Memory B cell (primary cell): Measurements from ENCODE around the gene ZEB2.

Source experiments
- ATAC-seq: fragments of 150-1000 bp; cut with Tn5 transposase; 2 replicates; pipeline ENCODE4 v1.10.0; 2021; ENCODE audit warnings: low read depth, mild to moderate bottlenecking, moderate library complexity
- DNase-seq, 2 donors: peaks; one replicate each; pipeline ENCODE4 v3.0.0; 2022; ENCODE audit warnings: low spot score in 2 of 2
- H3K27ac Mint-ChIP-seq: one replicate; pipeline ENCODE4 v1.8.0; 2022; ENCODE audit warnings: mild to moderate bottlenecking, moderate library complexity, mixed read lengths
- H3K27me3 Mint-ChIP-seq: one replicate; pipeline ENCODE4 v1.8.0; 2022; ENCODE audit warnings: mixed read lengths
- H3K36me3 Mint-ChIP-seq: one replicate; pipeline ENCODE4 v1.8.0; 2022; ENCODE audit warnings: mild to moderate bottlenecking, mixed read lengths
- H3K4me1 Mint-ChIP-seq: one replicate; pipeline ENCODE4 v1.8.0; 2022; ENCODE audit warnings: mixed read lengths
- H3K4me3 Mint-ChIP-seq: one replicate; pipeline ENCODE4 v1.8.0; 2022; ENCODE audit warnings: mild to moderate bottlenecking, moderate library complexity, mixed read lengths
- H3K9me3 Mint-ChIP-seq: one replicate; pipeline ENCODE4 v1.8.0; 2022; ENCODE audit warnings: mixed read lengths

The ZEB2 gene

GRCh38 chr2:144519934-144520731 is at the start of gene ZEB2:
Gene ZEB2, minus strand, starts transcription at chr2:144520119. Its CDS starts 2,769 bp downstream, at chr2:144517350.
- ATAC-seq (peak; percentile 49), DNase-seq (peak in 1 of 2 donors; percentile 49)
- Mint-ChIP-seq H3K27me3 (peaks cover 5% of the 10 kb centered on the region), H3K4me1 (peaks cover 30% of the 10 kb centered on the region), H3K9me3 (no peaks in the 10 kb centered on the region), H3K4me3 (peak within 1 kb of the TSS; percentile 62), H3K27ac (no peak within 1 kb of the TSS), H3K36me3 (peaks cover 6% of the 10 kb centered on the region)

- peaks cover 3% of the 10 kb centered on the region for H3K27me3 Mint-ChIP-seq
- H3K4me3 Mint-ChIP-seq: no peak overlapping the region
- H3K36me3 Mint-ChIP-seq: no peaks in the 10 kb centered on the region
- H3K27ac Mint-ChIP-seq: no peak overlapping the region
- H3K4me1 Mint-ChIP-seq: peaks cover 6% of the 10 kb centered on the region
- DNase-seq: no peak
- H3K9me3 Mint-ChIP-seq: no peaks in the 10 kb centered on the region
- ATAC-seq: no peak
Measured at GRCh38 chr2:144567745-144568144, 47.8 kb upstream of the ZEB2 start.

DNA sequence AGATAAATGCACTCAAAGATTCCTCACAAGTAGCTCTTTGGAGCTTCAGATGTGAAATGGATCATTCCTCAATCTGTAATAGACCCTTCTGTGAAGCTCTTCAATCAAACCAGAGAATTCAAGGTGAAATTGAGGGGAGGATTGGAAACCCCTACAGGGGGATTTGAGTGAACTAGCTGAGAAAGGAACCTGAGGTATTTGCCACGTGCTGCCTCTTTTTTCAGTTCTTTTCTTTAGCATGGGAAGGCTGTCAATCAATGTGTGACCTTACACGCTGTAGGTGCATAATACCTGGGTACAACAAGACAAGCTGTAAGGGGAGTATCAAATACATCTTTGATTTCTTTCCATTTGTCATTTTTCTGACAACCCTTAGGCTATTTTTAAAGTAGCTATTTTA is 46.5 kb upstream of the ZEB2 start:
- ATAC-seq (no peak), DNase-seq (no peak)
- H3K27me3 Mint-ChIP-seq: peaks cover 3% of the 10 kb centered on the region
- no peaks in the 10 kb centered on the region for H3K36me3 Mint-ChIP-seq
- no peak overlapping the region for H3K27ac Mint-ChIP-seq
- no peaks in the 10 kb centered on the region for H3K9me3 Mint-ChIP-seq
- no peak overlapping the region for H3K4me3 Mint-ChIP-seq
- H3K4me1 Mint-ChIP-seq: peaks cover 9% of the 10 kb centered on the region

DNA sequence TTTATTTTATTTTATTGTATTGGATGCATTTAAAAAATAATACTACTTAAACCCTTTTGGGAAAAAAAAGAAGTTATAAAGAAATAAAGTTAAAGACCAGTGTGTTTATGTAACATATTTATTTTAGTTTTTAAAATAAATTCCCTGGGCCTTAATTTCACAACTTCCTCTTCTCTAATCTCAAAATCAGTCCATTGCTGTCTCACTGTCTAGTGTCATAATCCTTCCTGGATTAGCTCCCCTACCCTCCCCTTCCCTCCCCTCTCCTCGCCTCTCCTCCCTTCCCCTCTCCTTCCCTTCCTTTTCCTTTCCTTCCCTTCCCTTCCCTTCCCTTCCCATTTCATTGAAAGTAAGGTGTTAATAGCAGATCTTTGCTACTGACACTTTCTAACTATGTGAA is 40.3 kb upstream of the ZEB2 start:
- no peak overlapping the region for H3K4me3 Mint-ChIP-seq

GRCh38 chr2:144559681-144560080 is 39.8 kb upstream of the ZEB2 start:
- H3K4me3 Mint-ChIP-seq: no peak overlapping the region

More for the DNA sequence above, 40.3 kb upstream of the ZEB2 start:
- DNase-seq (no peak), ATAC-seq (no peak)
- Mint-ChIP-seq H3K27me3 (peaks cover 8% of the 10 kb centered on the region), H3K9me3 (no peaks in the 10 kb centered on the region), H3K36me3 (no peaks in the 10 kb centered on the region), H3K27ac (no peak overlapping the region), H3K4me1 (peaks cover 8% of the 10 kb centered on the region)

DNA sequence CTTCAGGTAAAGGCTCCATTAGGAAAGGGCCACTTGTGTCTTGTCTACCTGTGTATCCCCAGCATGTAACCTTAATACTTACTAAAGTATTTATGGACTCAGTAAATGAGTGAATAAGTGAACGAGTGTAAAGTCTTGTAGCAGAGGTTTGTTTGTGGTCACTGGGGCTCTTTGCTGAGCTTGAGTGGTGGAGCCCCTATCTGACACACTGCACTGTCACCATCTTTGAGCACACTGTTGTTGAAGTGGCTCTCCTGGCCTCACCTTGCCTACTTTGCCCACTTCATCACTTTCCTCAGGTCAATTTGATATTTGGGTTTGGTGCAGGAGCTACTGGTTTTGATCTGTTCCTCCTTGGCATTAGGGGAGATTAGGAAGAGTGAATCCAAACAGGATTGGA is 39.3 kb upstream of the ZEB2 start:
- H3K27ac Mint-ChIP-seq: no peak overlapping the region
- H3K4me3 Mint-ChIP-seq: no peak overlapping the region
- H3K27me3 Mint-ChIP-seq: peaks cover 7% of the 10 kb centered on the region
- no peaks in the 10 kb centered on the region for H3K9me3 Mint-ChIP-seq
- no peak for ATAC-seq
- peaks cover 8% of the 10 kb centered on the region for H3K4me1 Mint-ChIP-seq
- DNase-seq: no peak
- no peaks in the 10 kb centered on the region for H3K36me3 Mint-ChIP-seq

More at GRCh38 chr2:144559681-144560080, 39.8 kb upstream of the ZEB2 start:
- peaks cover 8% of the 10 kb centered on the region for H3K4me1 Mint-ChIP-seq
- no peaks in the 10 kb centered on the region for H3K9me3 Mint-ChIP-seq
- H3K27ac Mint-ChIP-seq: no peak overlapping the region
- ATAC-seq (no peak), DNase-seq (no peak)
- no peaks in the 10 kb centered on the region for H3K36me3 Mint-ChIP-seq
- H3K27me3 Mint-ChIP-seq: peaks cover 7% of the 10 kb centered on the region

DNA sequence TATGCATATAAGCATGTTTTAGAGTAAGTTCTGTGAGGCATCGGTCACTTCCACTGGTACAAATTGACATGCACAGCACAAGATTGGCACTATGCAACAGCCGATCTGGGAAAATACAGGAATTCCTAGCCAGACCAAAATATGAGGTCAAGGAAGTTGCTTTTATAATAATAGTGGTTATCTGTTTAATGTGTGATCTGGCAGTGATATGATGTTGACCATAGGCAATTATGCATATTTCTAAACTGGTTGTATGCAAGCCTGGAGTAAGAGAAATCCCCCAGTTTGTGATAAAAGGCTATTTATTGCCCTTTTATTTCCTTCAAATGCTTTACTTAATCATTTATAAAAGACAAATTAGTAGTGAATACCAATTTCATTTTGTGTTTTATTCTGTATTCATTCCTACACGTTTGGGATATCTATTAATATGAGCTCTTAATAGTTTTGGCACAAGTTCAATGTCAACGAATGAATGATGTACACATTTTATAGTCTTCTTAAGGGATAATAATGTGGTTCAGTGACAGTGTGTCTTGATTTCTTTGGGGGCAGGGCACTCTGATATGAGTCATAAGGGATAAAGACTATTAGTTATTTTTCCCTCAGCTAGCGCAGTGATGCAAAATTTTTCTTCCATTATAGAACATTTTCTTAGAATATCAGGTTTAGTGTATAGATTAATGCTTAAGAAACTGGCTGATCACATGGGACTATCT is 34.7 kb upstream of the ZEB2 start:
- ATAC-seq (no peak), DNase-seq (no peak)
- Mint-ChIP-seq H3K4me3 (no peak overlapping the region), H3K27me3 (peaks cover 9% of the 10 kb centered on the region), H3K9me3 (no peaks in the 10 kb centered on the region), H3K4me1 (no peaks in the 10 kb centered on the region), H3K36me3 (no peaks in the 10 kb centered on the region), H3K27ac (no peak overlapping the region)

GRCh38 chr2:144553379-144553778 is 33.5 kb upstream of the ZEB2 start:
- Mint-ChIP-seq H3K27me3 (peaks cover 8% of the 10 kb centered on the region), H3K9me3 (no peaks in the 10 kb centered on the region), H3K4me1 (peaks cover 2% of the 10 kb centered on the region), H3K27ac (no peak overlapping the region), H3K36me3 (no peaks in the 10 kb centered on the region), H3K4me3 (no peak overlapping the region)
- DNase-seq (no peak), ATAC-seq (no peak)

GRCh38 chr2:144552821-144553220 is 32.9 kb upstream of the ZEB2 start:
- no peaks in the 10 kb centered on the region for H3K36me3 Mint-ChIP-seq
- peaks cover 7% of the 10 kb centered on the region for H3K27me3 Mint-ChIP-seq
- H3K4me3 Mint-ChIP-seq: no peak overlapping the region
- DNase-seq (no peak), ATAC-seq (no peak)
- peaks cover 5% of the 10 kb centered on the region for H3K4me1 Mint-ChIP-seq
- H3K27ac Mint-ChIP-seq: no peak overlapping the region
- H3K9me3 Mint-ChIP-seq: no peaks in the 10 kb centered on the region

- DNase-seq: no peak
- Mint-ChIP-seq H3K27ac (no peak overlapping the region), H3K36me3 (no peaks in the 10 kb centered on the region), H3K27me3 (peaks cover 7% of the 10 kb centered on the region), H3K4me1 (peaks cover 5% of the 10 kb centered on the region), H3K9me3 (no peaks in the 10 kb centered on the region), H3K4me3 (no peak overlapping the region)
- no peak for ATAC-seq
Measured at GRCh38 chr2:144550911-144551310, 31.0 kb upstream of the ZEB2 start.

GRCh38 chr2:144550084-144550483 is 30.2 kb upstream of the ZEB2 start:
- H3K36me3 Mint-ChIP-seq: no peaks in the 10 kb centered on the region
- no peak overlapping the region for H3K27ac Mint-ChIP-seq
- H3K27me3 Mint-ChIP-seq: peaks cover 7% of the 10 kb centered on the region
- ATAC-seq (no peak), DNase-seq (no peak)
- peaks cover 5% of the 10 kb centered on the region for H3K4me1 Mint-ChIP-seq
- H3K4me3 Mint-ChIP-seq: no peak overlapping the region
- H3K9me3 Mint-ChIP-seq: no peaks in the 10 kb centered on the region

GRCh38 chr2:144548532-144549191 is 28.7 kb upstream of the ZEB2 start:
- no peaks in the 10 kb centered on the region for H3K9me3 Mint-ChIP-seq
- H3K4me1 Mint-ChIP-seq: peaks cover 5% of the 10 kb centered on the region
- peak in 1 of 2 donors; percentile 48 for DNase-seq
- no peak overlapping the region for H3K4me3 Mint-ChIP-seq
- H3K27me3 Mint-ChIP-seq: peaks cover 7% of the 10 kb centered on the region
- H3K27ac Mint-ChIP-seq: no peak overlapping the region
- H3K36me3 Mint-ChIP-seq: no peaks in the 10 kb centered on the region
- peak; percentile 100 for ATAC-seq

DNA sequence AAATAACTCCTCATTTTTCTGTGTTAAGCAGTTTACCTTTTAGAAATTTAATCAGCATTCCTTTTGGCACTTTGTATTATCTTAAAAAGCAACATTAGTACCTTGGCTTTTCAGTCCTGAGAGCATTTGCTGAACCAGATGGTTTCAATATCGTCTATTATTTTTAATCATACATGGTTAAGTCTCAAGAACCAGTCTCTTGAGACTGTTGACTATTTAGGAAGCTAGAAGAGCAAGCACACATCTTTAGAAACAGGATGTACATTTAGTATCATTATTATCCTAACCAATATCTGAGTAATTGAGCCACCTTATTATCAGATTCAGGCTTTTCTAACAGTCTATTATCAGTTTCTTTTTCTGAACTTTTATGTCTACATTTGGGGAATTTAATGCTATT is 28.2 kb upstream of the ZEB2 start:
- Mint-ChIP-seq H3K36me3 (no peaks in the 10 kb centered on the region), H3K4me3 (no peak overlapping the region), H3K27ac (no peak overlapping the region), H3K9me3 (no peaks in the 10 kb centered on the region), H3K27me3 (peaks cover 7% of the 10 kb centered on the region), H3K4me1 (peaks cover 5% of the 10 kb centered on the region)
- ATAC-seq (no peak), DNase-seq (no peak)

- Mint-ChIP-seq H3K9me3 (no peaks in the 10 kb centered on the region), H3K4me3 (no peak overlapping the region), H3K36me3 (no peaks in the 10 kb centered on the region), H3K27ac (no peak overlapping the region), H3K27me3 (peaks cover 7% of the 10 kb centered on the region), H3K4me1 (peaks cover 5% of the 10 kb centered on the region)
- DNase-seq (no peak), ATAC-seq (no peak)
Measured at GRCh38 chr2:144547494-144547893, 27.6 kb upstream of the ZEB2 start.
